D721Med (cell line): ENCODE results near the gene HOTAIR.
A peak's percentile ranks its signal among the peaks of the same experiment; 100 is the strongest.

Source experiments
- DNase-seq: peaks from one replicate; pipeline ENCODE4 v3.0.0; 2011; ENCODE audit warnings: low spot score; ENCODE audit not compliant: insufficient read length
- FAIRE-seq: peaks from 2 replicates; lab custom pipeline; 2011; peaks lifted over from hg19 to GRCh38; lab: Jason Lieb, UNC
- TF ChIP-seq, protein P1 (sequence below): IDR thresholded peaks from 2 replicates; pipeline ENCODE4 v1.5.1; 2012; ENCODE audit warnings: mild to moderate bottlenecking, control low read depth; ENCODE audit not compliant: insufficient read depth; ENCODE audit errors: missing control alignments

HOTAIR gene

GRCh38 chr12:53941750-53942149 lies 33.0 kb downstream of the HOTAIR start:
- no peak for FAIRE-seq
- no peak for DNase-seq
- TF ChIP-seq, protein P1, sequence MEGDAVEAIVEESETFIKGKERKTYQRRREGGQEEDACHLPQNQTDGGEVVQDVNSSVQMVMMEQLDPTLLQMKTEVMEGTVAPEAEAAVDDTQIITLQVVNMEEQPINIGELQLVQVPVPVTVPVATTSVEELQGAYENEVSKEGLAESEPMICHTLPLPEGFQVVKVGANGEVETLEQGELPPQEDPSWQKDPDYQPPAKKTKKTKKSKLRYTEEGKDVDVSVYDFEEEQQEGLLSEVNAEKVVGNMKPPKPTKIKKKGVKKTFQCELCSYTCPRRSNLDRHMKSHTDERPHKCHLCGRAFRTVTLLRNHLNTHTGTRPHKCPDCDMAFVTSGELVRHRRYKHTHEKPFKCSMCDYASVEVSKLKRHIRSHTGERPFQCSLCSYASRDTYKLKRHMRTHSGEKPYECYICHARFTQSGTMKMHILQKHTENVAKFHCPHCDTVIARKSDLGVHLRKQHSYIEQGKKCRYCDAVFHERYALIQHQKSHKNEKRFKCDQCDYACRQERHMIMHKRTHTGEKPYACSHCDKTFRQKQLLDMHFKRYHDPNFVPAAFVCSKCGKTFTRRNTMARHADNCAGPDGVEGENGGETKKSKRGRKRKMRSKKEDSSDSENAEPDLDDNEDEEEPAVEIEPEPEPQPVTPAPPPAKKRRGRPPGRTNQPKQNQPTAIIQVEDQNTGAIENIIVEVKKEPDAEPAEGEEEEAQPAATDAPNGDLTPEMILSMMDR, result no peak

- TF ChIP-seq, protein P1, result no peak
- no peak for FAIRE-seq
- DNase-seq, result no peak
These were observed 33.6 kb downstream of the HOTAIR start for GRCh38 chr12:53941187-53941586.

- TF ChIP-seq, protein P1, result no peak
- FAIRE-seq (no peak), DNase-seq (no peak)
These were observed 34.2 kb downstream of the HOTAIR start for GRCh38 chr12:53940443-53941014.

GRCh38 chr12:53939141-53940108 lies 35.3 kb downstream of the HOTAIR start:
- DNase-seq, result no peak
- no peak for FAIRE-seq
- TF ChIP-seq, protein P1, result no peak

GRCh38 chr12:53938326-53939140 lies 36.2 kb downstream of the HOTAIR start, which contains the start of gene HOXC13:
Gene HOXC13 (plus strand): TSS chr12:53938831. CDS start chr12:53938907, 76 bp downstream.
- peak; percentile 79 for DNase-seq
- TF ChIP-seq, protein P1, result no peak
- no peak for FAIRE-seq

- DNase-seq, result no peak
- no peak for FAIRE-seq
- TF ChIP-seq, protein P1, result no peak
These were observed 37.0 kb downstream of the HOTAIR start for GRCh38 chr12:53937596-53938325.
